ENCODE measurements around the gene CHI3L2. TPM values are rescaled to one million over a fixed set of nuclear protein-coding genes. Genes with fewer than 3 reads are reported as not detected.

CHI3L2 gene
- total RNA-seq, 1 donor from 2014 or later = not detected

DNA sequence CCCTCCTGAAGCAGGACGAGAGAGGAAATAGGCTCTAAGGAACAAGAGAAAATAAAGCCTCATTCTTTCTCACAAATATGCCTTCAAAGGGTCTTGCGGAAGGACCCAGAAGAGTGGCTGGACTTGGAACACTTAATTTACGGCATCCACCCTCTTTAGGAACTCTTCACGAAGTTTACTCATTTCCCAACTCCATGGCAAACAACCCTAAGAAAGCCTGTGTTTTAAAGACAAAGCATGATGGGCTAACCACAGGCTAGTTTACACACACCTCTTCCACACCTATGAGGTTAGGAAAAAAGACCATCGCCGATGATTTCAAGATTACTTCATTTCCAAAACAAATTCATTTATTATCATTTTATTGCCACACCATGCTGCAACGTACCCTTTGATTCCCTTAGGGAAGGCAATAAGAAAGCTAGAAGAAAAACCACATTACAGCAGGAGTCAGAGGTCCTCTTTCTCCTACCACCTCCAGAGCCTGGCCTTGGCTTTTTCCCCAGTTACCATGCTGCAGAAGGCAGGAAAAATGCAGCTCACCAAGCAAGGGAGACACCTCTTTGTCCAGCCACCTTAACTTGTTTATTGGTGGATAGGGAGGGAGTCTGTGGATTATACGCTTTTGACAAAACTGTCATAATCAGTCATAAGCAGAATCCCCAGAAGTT is 29.6 kb downstream of the CHI3L2 start:
- H3K36me3 Mint-ChIP-seq (ENCODE audit: insufficient read depth) = no peaks in the 10 kb centered on the region
- H3K27me3 Mint-ChIP-seq = peaks cover 4% of the 10 kb centered on the region
- H3K9me3 Mint-ChIP-seq (ENCODE audit: low read depth) = peaks cover 6% of the 10 kb centered on the region
- DNase-seq (ENCODE audit: low spot score, unreplicated experiment) = no peak
- peaks cover 4% of the 10 kb centered on the region for H3K4me1 Mint-ChIP-seq (ENCODE audit: low read depth)
- no peak overlapping the region for H3K27ac Mint-ChIP-seq
- no peak for TF ChIP-seq CTCF (IDR thresholded peaks at IDR 0.05; ENCODE audit: unreplicated experiment)
- no peak overlapping the region for H3K4me3 Mint-ChIP-seq (ENCODE audit: low read depth)

GRCh38 chr1:111267801-111268508 is 40.4 kb downstream of the CHI3L2 start:
- H3K4me3 Mint-ChIP-seq (ENCODE audit: low read depth) = no peak overlapping the region
- H3K36me3 Mint-ChIP-seq (ENCODE audit: insufficient read depth) = no peaks in the 10 kb centered on the region
- no peak for DNase-seq (ENCODE audit: low spot score, unreplicated experiment)
- H3K4me1 Mint-ChIP-seq (ENCODE audit: low read depth) = no peaks in the 10 kb centered on the region
- no peak for TF ChIP-seq CTCF (IDR thresholded peaks at IDR 0.05; ENCODE audit: unreplicated experiment)
- peaks cover 8% of the 10 kb centered on the region for H3K9me3 Mint-ChIP-seq (ENCODE audit: low read depth)
- H3K27ac Mint-ChIP-seq = no peak overlapping the region
- no peaks in the 10 kb centered on the region for H3K27me3 Mint-ChIP-seq

DNA sequence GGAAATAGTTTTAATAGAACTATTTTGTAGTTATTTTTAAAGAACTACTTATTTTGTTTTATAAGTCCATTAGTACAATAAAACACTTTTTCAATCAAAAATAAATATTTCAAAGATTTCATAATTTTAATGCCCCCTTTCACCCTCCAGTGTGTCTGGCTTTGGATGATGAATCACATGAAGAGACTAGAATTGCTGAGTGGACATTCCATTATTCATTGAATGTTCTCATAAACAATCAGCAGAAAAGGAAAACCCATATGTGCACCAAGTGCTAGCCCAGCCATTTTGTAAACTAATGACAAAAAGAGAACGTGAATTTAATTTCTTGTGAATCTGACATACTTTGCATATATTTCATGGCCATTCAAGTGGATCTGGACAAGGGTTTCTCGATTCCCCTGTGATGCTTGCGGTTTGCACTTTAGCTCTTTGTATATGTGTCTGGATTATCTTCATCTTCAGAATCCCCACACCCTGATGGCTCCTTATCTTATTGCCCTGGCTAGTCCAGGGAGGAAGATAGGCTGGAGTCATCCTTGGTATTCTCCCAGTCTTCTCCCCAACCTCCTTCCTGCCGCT is 42.4 kb downstream of the CHI3L2 start:
- no peaks in the 10 kb centered on the region for H3K4me1 Mint-ChIP-seq (ENCODE audit: low read depth)
- no peak overlapping the region for H3K27ac Mint-ChIP-seq
- DNase-seq (ENCODE audit: low spot score, unreplicated experiment) = no peak
- no peaks in the 10 kb centered on the region for H3K9me3 Mint-ChIP-seq (ENCODE audit: low read depth)
- no peaks in the 10 kb centered on the region for H3K27me3 Mint-ChIP-seq
- no peaks in the 10 kb centered on the region for H3K36me3 Mint-ChIP-seq (ENCODE audit: insufficient read depth)
- TF ChIP-seq CTCF (IDR thresholded peaks at IDR 0.05; ENCODE audit: unreplicated experiment) = no peak
- H3K4me3 Mint-ChIP-seq (ENCODE audit: low read depth) = no peak overlapping the region

GRCh38 chr1:111270771-111271463 is 43.4 kb downstream of the CHI3L2 start:
- Mint-ChIP-seq H3K27ac (no peak overlapping the region), H3K36me3 (ENCODE audit: insufficient read depth) (no peaks in the 10 kb centered on the region), H3K9me3 (ENCODE audit: low read depth) (no peaks in the 10 kb centered on the region), H3K4me1 (ENCODE audit: low read depth) (no peaks in the 10 kb centered on the region), H3K27me3 (no peaks in the 10 kb centered on the region), H3K4me3 (ENCODE audit: low read depth) (no peak overlapping the region)
- no peak for TF ChIP-seq CTCF (IDR thresholded peaks at IDR 0.05; ENCODE audit: unreplicated experiment)
- DNase-seq (ENCODE audit: low spot score, unreplicated experiment) = no peak

GRCh38 chr1:111271464-111271801 is 43.9 kb downstream of the CHI3L2 start:
- Mint-ChIP-seq H3K36me3 (ENCODE audit: insufficient read depth) (no peaks in the 10 kb centered on the region), H3K4me3 (ENCODE audit: low read depth) (no peak overlapping the region), H3K27ac (no peak overlapping the region), H3K4me1 (ENCODE audit: low read depth) (no peaks in the 10 kb centered on the region), H3K9me3 (ENCODE audit: low read depth) (peaks cover 3% of the 10 kb centered on the region), H3K27me3 (no peaks in the 10 kb centered on the region)
- no peak for TF ChIP-seq CTCF (IDR thresholded peaks at IDR 0.05; ENCODE audit: unreplicated experiment)
- no peak for DNase-seq (ENCODE audit: low spot score, unreplicated experiment)
